CD4-positive, alpha-beta T cell treated with Interleukin-10 for 1 hour (primary cell): Measurements from ENCODE around the gene OPN1SW.
A peak's percentile ranks its signal among the peaks of the same experiment; 100 is the strongest.

ENCODE experiments used
- DNase-seq: peaks from one replicate; pipeline ENCODE4 v3.0.0-alpha.2; 2020

OPN1SW gene

GRCh38 chr7:128792471-128793180 lies 17.0 kb upstream of the OPN1SW start:
- no peak for DNase-seq

DNA sequence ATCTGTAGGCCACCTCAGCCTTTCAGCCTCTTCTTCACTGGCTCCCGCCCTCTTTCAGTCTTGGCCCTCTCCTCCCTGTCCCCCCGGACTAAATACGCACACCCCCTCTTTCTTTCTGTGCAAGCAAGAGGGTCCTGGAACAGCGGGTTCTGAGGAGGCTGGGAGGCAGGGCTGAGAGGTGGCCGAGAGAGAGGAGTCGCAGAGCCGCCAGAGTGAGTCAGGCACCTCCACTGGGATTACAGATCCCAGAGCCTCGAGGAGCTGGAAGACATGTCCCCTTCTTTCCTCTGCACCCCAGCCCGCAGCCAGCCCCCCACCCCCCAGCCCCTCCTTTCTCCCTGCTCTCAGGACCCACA lies 16.4 kb upstream of the OPN1SW start:
- no peak for DNase-seq

GRCh38 chr7:128791121-128791971 lies 15.8 kb upstream of the OPN1SW start, which contains the start of gene CCDC136:
CCDC136 (plus strand) TSS chr7:128791968; CDS start chr7:128792412, 444 bp downstream.
- DNase-seq = peak; percentile 83

GRCh38 chr7:128790315-128791041 lies 14.9 kb upstream of the OPN1SW start:
- DNase-seq = peak; percentile 8

DNA sequence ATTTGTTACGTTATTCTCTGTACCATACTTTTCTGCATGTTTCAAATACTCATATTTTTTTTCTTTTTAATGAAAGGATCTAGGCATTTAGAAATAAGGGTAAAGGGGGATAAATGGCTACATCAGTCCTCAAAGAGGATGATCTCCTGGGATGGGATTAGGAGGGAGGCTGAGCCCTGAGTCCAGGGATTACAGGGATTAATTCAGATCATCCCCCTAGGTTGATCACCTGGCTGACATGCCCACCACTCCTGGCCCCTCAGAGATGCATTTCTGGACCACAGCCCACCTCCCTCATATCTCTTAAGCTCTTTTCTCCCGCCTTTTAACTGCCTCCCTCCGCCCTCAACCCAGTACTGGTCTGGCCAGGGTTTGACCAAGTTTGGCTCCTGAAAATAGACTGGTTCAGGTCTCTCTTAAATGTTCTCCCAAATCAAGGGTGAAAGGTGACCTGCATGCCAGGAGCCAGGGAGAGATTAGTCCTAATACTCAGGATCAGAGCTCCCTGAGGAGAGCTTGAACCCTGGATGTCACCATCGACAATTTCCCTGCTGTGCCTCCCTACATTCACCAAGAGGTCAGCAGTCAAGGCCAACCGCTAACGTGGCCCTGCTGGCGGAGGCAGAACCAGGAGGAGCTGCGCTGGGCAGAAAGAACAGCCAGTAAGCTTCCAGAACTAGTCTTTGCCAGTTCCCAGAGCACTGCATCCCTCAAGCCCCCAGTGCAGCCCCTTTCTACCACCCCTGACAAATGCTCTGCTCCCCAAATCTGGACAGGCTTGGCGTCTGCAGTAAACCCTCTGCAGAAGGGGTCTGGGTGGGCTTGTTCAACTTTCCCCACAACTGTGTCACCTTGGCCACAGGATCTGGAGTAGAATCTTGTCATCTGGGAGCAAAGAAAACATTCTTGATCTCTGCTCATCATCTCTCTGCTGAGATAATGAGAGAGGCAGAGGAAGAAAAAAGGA lies 13.1 kb upstream of the OPN1SW start:
- DNase-seq = no peak

- no peak for DNase-seq
These were observed 10.1 kb upstream of the OPN1SW start for GRCh38 chr7:128785738-128786137.

GRCh38 chr7:128783143-128783861 lies 7.7 kb upstream of the OPN1SW start:
- DNase-seq = no peak

GRCh38 chr7:128781851-128782250 lies 6.3 kb upstream of the OPN1SW start:
- DNase-seq = no peak

- no peak for DNase-seq
These were observed 5.5 kb upstream of the OPN1SW start for GRCh38 chr7:128781126-128781525.

DNA sequence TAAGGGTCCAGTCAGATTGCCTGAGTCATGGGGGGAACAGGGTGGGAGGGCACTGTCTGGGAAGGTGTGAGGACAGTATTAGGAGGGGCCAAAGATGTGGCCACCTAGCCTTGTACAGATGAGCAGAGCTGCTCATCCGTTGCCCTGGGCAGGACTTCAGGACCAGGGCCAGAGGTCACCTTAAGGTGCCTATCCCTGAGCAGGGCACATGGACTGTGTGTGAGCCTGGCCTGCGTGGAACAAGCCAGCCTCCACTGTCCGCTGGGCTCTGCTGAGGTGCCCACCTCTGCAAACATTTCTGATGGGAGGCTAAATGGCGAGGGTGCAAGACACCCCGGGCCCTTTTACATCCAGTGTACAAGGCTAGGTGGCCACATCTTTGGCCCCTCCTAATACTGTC lies 3.4 kb upstream of the OPN1SW start:
- no peak for DNase-seq

DNA sequence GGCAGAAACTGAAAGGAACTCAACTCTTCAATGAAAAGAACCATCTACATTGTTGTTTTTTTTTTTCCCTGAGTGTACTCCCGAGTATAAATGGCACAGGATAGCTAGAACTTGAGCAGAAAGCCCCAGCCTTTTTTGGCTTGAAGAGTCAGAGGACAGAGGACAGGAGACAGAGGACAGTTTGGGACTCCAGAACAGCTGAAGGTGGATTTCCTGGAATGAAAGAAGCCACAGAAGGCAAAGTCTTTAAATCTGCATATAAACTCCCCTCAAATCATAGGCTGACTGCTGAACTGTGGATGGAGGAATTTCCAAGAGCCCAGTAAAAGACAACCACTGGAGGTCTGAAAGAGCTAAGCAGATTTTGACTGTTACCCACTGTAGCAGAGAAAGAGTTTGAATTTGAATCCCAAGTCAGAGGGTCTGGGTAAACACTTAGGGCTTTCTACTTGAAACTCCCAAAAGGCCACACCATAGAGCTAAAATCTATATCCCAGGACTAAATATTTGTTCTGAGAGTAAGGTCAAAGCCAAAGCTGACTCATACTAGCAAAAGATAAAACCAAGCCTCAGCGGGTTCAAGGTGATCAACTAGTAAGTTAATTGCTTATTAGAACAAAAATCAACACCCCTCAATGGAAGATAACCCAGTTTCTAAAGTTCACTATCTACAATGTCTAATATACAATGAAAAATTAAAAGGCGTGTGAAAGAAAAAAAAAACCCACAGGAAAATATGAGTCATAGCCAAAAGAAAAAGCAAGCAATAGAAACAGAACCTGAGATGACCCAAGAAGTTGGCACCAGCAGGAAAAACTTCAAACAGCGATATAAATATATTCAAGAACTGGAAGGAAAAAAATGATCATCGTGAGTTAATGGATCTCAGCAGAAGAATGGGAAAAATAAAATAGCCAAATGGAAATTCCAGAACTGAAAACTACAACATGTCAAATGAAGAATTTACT lies 1.8 kb upstream of the OPN1SW start:
- no peak for DNase-seq

GRCh38 chr7:128774921-128775320 lies 673 bp downstream of the OPN1SW start:
- DNase-seq = no peak

DNA sequence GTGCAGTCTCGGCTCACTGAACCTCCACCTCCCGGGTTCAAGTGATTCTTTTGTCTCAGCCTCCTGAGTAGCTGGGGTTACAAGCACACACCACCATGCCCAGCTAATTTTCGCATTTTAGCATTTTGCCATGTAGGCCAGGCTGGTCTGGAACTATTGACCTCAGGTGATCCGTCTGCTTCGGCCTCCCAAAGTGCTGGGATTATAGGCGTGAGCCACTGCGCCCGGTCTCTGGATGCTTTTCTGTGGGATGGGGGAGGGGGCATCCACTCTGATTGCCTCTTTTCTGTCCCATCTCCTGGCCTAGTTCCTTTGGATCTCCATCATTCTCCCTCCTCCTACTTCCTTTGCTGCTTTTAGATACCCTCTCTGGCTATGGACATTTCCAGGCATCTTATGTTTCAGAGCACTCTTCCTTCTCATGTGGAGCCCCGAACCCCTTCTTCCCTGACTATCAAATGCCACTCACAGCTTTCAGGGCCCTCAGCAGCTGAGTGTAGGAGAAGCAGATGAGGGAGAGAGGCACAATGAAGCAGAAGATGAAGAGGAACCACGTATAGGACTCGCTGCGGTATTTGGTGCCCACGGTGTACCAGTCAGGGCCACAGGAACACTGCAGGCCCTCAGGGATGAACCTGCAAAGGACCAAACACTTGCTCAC lies 1.4 kb downstream of the OPN1SW start:
- DNase-seq = no peak

DNA sequence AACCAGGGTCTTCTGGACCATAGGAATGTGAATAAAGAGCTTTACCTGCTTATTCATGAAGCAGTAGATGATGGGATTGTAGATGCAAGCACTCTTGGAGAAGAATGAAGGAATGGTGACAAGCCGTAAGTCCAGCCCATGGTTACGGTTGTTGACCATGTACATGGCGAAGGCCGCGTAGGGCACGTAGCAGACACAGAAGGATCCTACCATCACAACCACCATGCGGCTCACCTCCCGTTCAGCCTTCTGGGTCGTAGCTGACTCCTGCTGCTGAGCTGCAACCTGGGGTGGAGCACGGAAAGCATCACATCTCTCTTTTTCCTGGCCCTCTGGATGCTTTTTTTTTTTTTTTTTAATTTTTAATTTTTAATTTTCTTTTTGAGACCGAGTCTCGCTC lies 2.0 kb downstream of the OPN1SW start:
- DNase-seq = no peak

DNA sequence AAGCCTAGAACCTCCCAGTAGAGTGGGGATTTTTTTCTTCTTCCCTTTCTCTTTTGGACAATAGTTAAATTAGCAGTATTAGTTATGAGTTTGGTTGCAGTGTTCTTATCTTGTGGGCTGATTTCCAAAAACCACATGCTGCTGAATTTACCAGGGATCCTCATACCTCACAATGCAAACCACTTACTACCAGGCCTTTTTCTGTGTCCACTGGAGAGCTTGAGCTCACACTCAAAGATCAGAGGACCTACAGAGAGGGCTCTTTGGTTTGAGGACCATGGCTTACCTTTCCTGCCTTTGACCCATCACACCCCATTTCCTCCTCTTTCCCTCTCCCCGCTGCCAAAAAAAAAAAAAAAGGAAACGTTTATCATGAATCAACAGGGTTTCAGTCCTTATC lies 5.4 kb downstream of the OPN1SW start:
- DNase-seq = no peak

GRCh38 chr7:128767475-128768110 lies 8.0 kb downstream of the OPN1SW start:
- no peak for DNase-seq

DNA sequence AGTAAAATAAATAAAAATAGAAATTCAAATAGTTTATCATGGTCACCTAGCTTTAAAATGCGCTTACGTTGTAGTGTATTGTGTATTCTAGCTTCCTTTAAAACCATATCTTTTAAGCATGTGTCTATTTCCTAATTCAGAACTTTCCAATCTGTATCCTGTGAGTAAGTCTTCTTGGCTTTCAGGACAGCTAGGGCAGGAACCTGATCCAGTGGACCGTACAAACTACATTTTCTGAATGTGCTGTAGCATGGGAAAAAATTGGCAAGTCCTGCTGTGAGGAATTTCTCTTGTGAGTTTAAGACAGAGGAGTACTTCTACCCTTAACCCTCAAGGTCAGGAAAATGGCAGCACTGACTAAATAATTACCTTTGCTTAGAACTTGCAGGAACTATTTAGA lies 12.1 kb downstream of the OPN1SW start:
- DNase-seq = no peak

DNA sequence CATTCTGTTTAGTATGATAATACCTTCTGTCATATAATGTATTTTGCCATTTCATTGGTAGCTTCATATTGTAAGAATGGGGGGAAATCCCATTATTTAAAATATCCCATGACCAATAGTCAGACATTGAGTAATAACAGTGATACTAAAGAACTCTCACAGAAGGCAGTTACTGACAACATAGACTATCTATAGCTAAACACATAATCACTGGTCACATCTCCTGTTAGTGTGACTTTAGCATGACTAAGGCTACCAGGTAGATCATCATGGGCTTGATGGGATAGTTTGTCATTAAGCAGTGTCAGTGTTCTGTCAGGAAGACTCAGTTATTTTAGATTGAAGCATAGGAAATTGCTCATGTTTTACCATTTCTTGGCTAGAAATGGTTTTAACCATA lies 16.4 kb downstream of the OPN1SW start:
- DNase-seq = no peak

DNA sequence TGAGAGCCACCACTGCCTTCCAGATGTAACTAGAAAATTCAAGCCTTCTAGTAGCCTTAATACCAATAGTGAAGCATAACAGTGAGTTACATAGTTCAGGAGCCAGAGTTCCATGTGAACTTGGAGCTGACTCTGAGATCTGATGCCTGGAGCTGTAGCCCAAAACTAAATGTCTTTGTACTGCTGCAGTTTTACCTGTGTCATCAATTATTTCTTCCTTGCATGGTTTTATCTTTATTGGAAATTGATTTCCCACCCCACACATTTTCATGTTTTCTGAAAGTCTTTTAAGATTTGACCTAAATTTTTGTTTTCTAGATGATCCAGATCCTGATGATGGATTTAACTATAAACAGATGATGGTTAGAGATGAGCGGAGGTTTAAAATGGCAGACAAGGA lies 17.0 kb downstream of the OPN1SW start:
- no peak for DNase-seq
